CD14-positive monocyte (primary cell): ENCODE data around the gene SLC35A3. TPM values are rescaled to one million over a fixed set of nuclear protein-coding genes. Genes with fewer than 3 reads are reported as not detected.

Source experiments
- DNase-seq, 3 donors: peaks; one replicate each; pipeline ENCODE4 v3.0.0-alpha.2; 2011 to 2022
- H2AFZ ChIP-seq: 2 replicates; pipeline ENCODE4 v1.6.0; 2012; ENCODE audit warnings: mild to moderate bottlenecking, low read depth, low read length, inconsistent platforms; ENCODE audit not compliant: insufficient read depth, poor library complexity, severe bottlenecking
- H3K27ac ChIP-seq, 2 donors: 1 replicate in 1 of 2; 2 replicates in 1 of 2; pipeline ENCODE4 v1.5.1; 2012 to 2013; ENCODE audit warnings: low read length in 2 of 2, control low read depth in 1 of 2, inconsistent platforms in 1 of 2, low read depth in 1 of 2, mild to moderate bottlenecking in 1 of 2
- H3K27me3 ChIP-seq, 2 donors: one replicate each; pipeline versions ENCODE4 v1.6.0 to v1.6.1; 2011 to 2013; ENCODE audit warnings: low read length in 2 of 2; ENCODE audit not compliant: control insufficient read depth in 2 of 2, insufficient read depth in 2 of 2
- H3K36me3 ChIP-seq, 2 donors: replicated peaks in 1 of 2; 1 replicate in 1 of 2; 2 replicates in 1 of 2; pipeline versions ENCODE4 v1.5.1 to v1.6.1; 2012 to 2013; ENCODE audit warnings: low read length in 2 of 2, control low read depth in 1 of 2, inconsistent platforms in 1 of 2, mild to moderate bottlenecking in 1 of 2; ENCODE audit not compliant: insufficient read depth in 2 of 2, control insufficient read depth in 1 of 2
- H3K4me1 ChIP-seq, 2 donors: 1 replicate in 1 of 2; 2 replicates in 1 of 2; pipeline versions ENCODE4 v1.5.1 to v1.6.1; 2012 to 2013; ENCODE audit warnings: low read length in 2 of 2, control low read depth in 1 of 2, inconsistent platforms in 1 of 2, mild to moderate bottlenecking in 1 of 2, moderate library complexity in 1 of 2; ENCODE audit not compliant: insufficient read depth in 2 of 2, control insufficient read depth in 1 of 2
- H3K4me2 ChIP-seq: replicated peaks from 2 replicates; pipeline ENCODE3; 2012; ENCODE audit warnings: low read length, moderate library complexity, mild to moderate bottlenecking; ENCODE audit not compliant: poor library complexity, severe bottlenecking; ENCODE audit errors: extremely low read depth
- H3K4me3 ChIP-seq, 3 experiments: fragments of 200-600 bp in 1 of 3; sonication (generic) in 1 of 3; replicated peaks in 1 of 3; 1 replicate in 2 of 3; 2 replicates in 1 of 3; pipeline ENCODE4 v1.5.1; 2011 to 2013; ENCODE audit warnings: low read length in 3 of 3, mild to moderate bottlenecking in 3 of 3, control low read depth in 2 of 3, low read depth in 2 of 3, inconsistent platforms in 1 of 3, moderate library complexity in 1 of 3
- H3K79me2 ChIP-seq: 2 replicates; pipeline ENCODE4 v1.6.0; 2012; ENCODE audit warnings: mild to moderate bottlenecking, control low read depth, inconsistent platforms, low read length, moderate library complexity; ENCODE audit not compliant: insufficient read depth
- H3K9ac ChIP-seq: 2 replicates; pipeline ENCODE4 v1.6.0; 2017; ENCODE audit warnings: low read length, mild to moderate bottlenecking; ENCODE audit not compliant: insufficient read depth, poor library complexity, severe bottlenecking
- H3K9me3 ChIP-seq, 2 donors: replicated peaks in 1 of 2; 1 replicate in 1 of 2; 2 replicates in 1 of 2; pipeline versions ENCODE4 v1.5.1 to v1.6.1; 2012 to 2013; ENCODE audit warnings: low read length in 2 of 2, control low read depth in 1 of 2; ENCODE audit not compliant: control insufficient read depth in 1 of 2, insufficient read depth in 1 of 2
- H4K20me1 ChIP-seq: 2 replicates; pipeline ENCODE4 v1.6.0; 2012; ENCODE audit warnings: mild to moderate bottlenecking, low read length, control low read depth, moderate library complexity; ENCODE audit not compliant: insufficient read depth
- H3K27ac Mint-ChIP-seq, 7 donors: one replicate each; pipeline ENCODE4 v1.8.0; 2020; ENCODE audit warnings: mild to moderate bottlenecking in 7 of 7, mixed read lengths in 7 of 7, moderate library complexity in 6 of 7, inconsistent platforms in 2 of 7
- H3K27me3 Mint-ChIP-seq, 3 donors: one replicate each; pipeline ENCODE4 v1.8.0; 2021 to 2022; ENCODE audit warnings: low read depth in 3 of 3, mild to moderate bottlenecking in 3 of 3, mixed read lengths in 3 of 3, moderate library complexity in 3 of 3, inconsistent platforms in 1 of 3
- H3K36me3 Mint-ChIP-seq, 2 donors: one replicate each; pipeline ENCODE4 v1.8.0; 2020; ENCODE audit warnings: mixed read lengths in 2 of 2, inconsistent platforms in 1 of 2, mild to moderate bottlenecking in 1 of 2
- H3K4me1 Mint-ChIP-seq: one replicate; pipeline ENCODE4 v1.8.0; 2020; ENCODE audit warnings: mild to moderate bottlenecking, mixed read lengths
- H3K4me3 Mint-ChIP-seq, 2 donors: one replicate each; pipeline ENCODE4 v1.8.0; 2020; ENCODE audit warnings: mild to moderate bottlenecking in 2 of 2, mixed read lengths in 2 of 2, moderate library complexity in 1 of 2
- H3K9me3 Mint-ChIP-seq, 7 donors: one replicate each; pipeline ENCODE4 v1.8.0; 2020 to 2022; ENCODE audit warnings: mixed read lengths in 7 of 7, mild to moderate bottlenecking in 6 of 7, moderate library complexity in 6 of 7, inconsistent platforms in 2 of 7
- WGBS: methylation state at CpG from one replicate; pipeline ENCODE4 v1.1.5; 2013; ENCODE audit warnings: missing lambda C conversion rate; ENCODE audit not compliant: insufficient coverage; 5-methylcytosine and 5-hydroxymethylcytosine counted together
- intact Hi-C, 2 donors: fragments of 100-400 bp; cut with micrococcal nuclease; formaldehyde crosslinking; loops; one replicate each; pipeline versions ENCODE4 v1.15.0 to v1.15.1; 2023
- polyA plus RNA-seq, 3 donors: library from polyadenylated mRNA; depleted of rRNA in 1 of 3; unstranded in 2 of 3; stranded (reverse) in 1 of 3; fragments of 300-500 nt in 2 of 3; fragments of >200 nt in 1 of 3; fragmentation: Illumina TruSeq in 2 of 3; gene quantifications; 1 replicate in 2 of 3; 2 replicates in 1 of 3; pipeline ENCODE4 v1.2.3, GENCODE V29; 2012 to 2021
- TF ChIP-seq, protein P1 (sequence below): fragments of 200-600 bp; IDR thresholded peaks from one replicate; pipeline ENCODE4 v1.8.0; 2022; ENCODE audit warnings: antibody characterized with exemption, mild to moderate bottlenecking

SLC35A3 gene
- polyA plus RNA-seq, 3 donors: 10.1 to 14.3 (median 13.0) TPM

DNA sequence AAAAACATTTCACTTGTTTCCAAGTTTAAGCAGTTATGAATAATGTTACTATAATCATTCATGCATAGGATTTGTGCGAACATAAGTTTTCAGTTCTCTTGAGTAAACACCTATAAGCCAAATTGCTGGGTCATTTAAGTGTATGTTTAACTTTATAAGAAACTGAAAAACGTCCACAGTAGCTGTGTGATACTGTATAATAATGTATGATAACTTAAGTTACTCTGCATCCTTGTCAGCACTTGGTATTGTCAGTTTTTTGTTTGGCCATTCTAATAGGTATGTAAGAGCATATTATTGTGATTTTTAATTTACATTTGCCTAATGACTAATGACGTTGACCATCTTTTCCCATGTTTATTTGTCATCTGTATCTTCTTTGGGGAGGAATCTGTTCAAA lies 14.4 kb upstream of the SLC35A3 start:
- Histone ChIP-seq H3K27ac (no peak overlapping the region), H3K9me3 (no peaks in the 10 kb centered on the region), H3K36me3 (no peaks in the 10 kb centered on the region), H3K4me2 (no peak overlapping the region), H2AFZ (no peak overlapping the region), H3K4me1 (no peaks in the 10 kb centered on the region), H3K27me3 (no peaks in the 10 kb centered on the region), H4K20me1 (no peaks in the 10 kb centered on the region), H3K79me2 (no peaks in the 10 kb centered on the region), H3K9ac (no peak overlapping the region), H3K4me3 (no peak overlapping the region)
- Mint-ChIP-seq H3K4me3 (no peak overlapping the region), H3K27ac (no peak overlapping the region), H3K36me3 (no peaks in the 10 kb centered on the region), H3K27me3 (no peaks in the 10 kb centered on the region), H3K9me3 (peaks cover 0 to 3% (median 0%) of the 10 kb centered on the region in 7 donors), H3K4me1 (peaks cover 2% of the 10 kb centered on the region)
- no peak for DNase-seq
- whole genome bisulfite sequencing: no CpG with 5 or more reads among the region's 3 CpGs
- TF ChIP-seq, protein P1, sequence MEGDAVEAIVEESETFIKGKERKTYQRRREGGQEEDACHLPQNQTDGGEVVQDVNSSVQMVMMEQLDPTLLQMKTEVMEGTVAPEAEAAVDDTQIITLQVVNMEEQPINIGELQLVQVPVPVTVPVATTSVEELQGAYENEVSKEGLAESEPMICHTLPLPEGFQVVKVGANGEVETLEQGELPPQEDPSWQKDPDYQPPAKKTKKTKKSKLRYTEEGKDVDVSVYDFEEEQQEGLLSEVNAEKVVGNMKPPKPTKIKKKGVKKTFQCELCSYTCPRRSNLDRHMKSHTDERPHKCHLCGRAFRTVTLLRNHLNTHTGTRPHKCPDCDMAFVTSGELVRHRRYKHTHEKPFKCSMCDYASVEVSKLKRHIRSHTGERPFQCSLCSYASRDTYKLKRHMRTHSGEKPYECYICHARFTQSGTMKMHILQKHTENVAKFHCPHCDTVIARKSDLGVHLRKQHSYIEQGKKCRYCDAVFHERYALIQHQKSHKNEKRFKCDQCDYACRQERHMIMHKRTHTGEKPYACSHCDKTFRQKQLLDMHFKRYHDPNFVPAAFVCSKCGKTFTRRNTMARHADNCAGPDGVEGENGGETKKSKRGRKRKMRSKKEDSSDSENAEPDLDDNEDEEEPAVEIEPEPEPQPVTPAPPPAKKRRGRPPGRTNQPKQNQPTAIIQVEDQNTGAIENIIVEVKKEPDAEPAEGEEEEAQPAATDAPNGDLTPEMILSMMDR: no peak
- intact Hi-C loops: no loop called here

DNA sequence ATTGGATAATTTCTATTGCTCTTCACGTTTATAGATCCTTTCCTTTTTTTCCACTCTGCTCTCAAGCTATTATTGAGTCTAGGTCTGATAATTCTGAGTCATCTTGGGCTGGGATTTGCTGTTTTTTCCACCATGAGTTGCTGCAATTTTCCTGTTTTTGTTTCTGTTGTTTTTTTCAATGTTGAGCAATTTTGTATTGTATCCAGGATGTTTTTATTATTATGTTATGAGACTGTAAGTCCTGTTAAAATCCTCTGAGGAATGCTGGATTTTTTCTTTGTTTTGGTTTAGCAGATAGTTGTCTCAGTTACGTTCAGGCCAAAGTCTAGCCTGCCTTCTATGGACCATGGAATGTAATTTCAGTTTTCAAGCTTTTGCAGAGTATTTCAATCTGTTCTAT lies 13.0 kb upstream of the SLC35A3 start:
- Histone ChIP-seq H3K27me3 (no peaks in the 10 kb centered on the region), H3K27ac (no peak overlapping the region), H3K4me2 (no peak overlapping the region), H2AFZ (no peak overlapping the region), H4K20me1 (no peaks in the 10 kb centered on the region), H3K4me3 (no peak overlapping the region), H3K9ac (no peak overlapping the region), H3K79me2 (no peaks in the 10 kb centered on the region), H3K9me3 (no peaks in the 10 kb centered on the region), H3K36me3 (no peaks in the 10 kb centered on the region), H3K4me1 (no peaks in the 10 kb centered on the region)
- TF ChIP-seq, protein P1: no peak
- Mint-ChIP-seq H3K4me3 (no peak overlapping the region), H3K27ac (no peak overlapping the region), H3K36me3 (no peaks in the 10 kb centered on the region), H3K9me3 (peaks cover 0 to 3% (median 0%) of the 10 kb centered on the region in 7 donors), H3K4me1 (peaks cover 2% of the 10 kb centered on the region), H3K27me3 (no peaks in the 10 kb centered on the region)
- intact Hi-C loops: no loop called here
- no peak for DNase-seq
- WGBS: 100% methylated on average over 1 of the region's 2 CpGs
